ENCODE measurements around the gene PCID2.
"Not testable (repeated sequence)": the region's sequence is repeated elsewhere in the genome, so short reads cannot be mapped to it uniquely, and the experiment has no call there.

PCID2 gene
- 38.4 to 77.5 (median 72.0) reads per million in 4 donors for total RNA-seq

- peak; percentile 78 to 92 (median 87) for DNase-seq
Observed at GRCh38 chr13:113208421-113209335, at the start of gene PCID2. PCID2 (minus strand) TSS chr13:113208669; CDS start chr13:113208634, 35 bp downstream.

- DNase-seq = not testable (repeated sequence)
Observed at GRCh38 chr13:113257908-113258307, 49.4 kb upstream of the PCID2 start.

- no peak for DNase-seq
Observed at GRCh38 chr13:113252516-113253095, 44.1 kb upstream of the PCID2 start.

DNA sequence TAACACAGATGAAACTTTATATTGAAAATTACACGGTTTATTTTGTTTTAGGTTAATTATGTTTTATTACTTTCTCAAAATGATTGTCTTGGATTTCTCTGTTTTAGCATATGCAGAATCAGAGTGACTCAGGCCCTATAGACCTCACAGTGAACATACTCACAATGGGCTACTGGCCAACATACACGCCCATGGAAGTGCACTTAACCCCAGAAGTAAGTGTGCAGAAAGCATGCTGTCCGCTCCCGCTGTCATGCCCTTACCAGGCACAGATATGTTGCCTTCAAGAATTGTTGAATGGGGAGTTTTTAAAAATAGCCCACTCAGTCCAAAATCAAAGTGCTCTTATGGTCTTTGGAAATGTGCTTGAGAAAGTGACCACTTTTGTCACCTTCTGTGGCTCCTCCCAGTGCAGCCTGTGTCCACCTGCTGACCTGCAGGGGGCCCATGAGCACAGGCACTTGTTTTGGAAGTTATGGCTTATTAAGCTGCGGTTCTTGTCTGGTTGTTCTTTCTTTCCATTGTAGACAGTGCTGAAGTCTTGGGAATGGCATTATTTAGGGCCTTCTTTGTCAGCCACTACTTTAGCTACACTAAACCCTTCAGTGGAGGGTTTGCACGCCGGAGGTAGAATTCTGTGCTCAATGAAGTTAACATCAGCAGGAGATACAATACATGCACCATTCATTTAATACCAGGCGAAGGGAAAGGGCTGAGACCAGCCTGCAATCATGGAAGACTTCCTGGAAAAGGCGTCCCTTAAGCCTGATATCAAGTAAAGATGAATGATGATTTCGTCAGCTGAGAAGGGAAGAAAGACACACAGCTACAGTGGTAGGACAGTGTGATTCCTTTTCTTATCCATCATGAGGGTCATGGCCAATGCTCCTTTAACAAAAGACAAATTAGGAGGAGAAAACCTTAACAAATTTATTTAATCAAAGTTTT is 37.7 kb upstream of the PCID2 start:
- no peak for DNase-seq

DNA sequence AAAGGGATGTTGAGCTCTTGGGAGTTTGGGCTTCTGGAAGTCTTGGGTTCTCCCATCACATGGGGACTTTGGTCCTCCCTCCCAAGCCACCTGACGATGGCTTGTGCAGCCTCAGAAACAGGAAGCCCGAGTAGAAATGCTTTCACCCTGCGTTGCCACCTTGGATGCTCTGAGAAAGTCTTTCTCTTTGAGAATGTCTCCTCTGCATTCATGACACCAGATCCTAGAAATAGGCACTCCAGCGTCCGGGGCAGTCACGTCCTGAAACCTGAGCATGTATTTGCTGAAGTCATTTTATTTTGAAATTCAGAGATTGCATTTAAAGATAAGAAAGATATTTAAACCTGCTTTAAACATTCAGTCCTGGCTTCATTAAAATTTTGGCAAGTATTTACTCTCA is 35.4 kb upstream of the PCID2 start:
- DNase-seq = no peak

DNA sequence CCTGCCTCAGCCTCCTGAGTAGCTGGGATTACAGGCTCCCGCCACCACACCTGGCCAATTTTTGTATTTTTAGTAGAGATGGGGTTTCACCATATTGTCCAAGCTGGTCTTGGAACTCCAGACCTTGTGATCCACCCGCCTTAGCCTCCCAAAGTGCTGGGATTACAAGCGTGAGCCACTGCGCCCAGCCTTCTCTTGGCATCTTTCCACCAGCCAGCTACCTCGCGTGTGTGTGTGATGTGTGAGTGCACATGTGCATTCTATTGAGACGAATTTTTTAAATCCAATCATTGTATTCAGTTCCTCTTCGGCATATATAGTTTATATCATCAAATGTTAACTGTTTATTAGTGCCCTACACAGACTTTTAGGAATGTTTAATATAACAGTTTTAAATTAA is 33.2 kb upstream of the PCID2 start:
- DNase-seq = not testable (repeated sequence)

GRCh38 chr13:113239986-113240385 is 31.5 kb upstream of the PCID2 start:
- DNase-seq = no peak

DNA sequence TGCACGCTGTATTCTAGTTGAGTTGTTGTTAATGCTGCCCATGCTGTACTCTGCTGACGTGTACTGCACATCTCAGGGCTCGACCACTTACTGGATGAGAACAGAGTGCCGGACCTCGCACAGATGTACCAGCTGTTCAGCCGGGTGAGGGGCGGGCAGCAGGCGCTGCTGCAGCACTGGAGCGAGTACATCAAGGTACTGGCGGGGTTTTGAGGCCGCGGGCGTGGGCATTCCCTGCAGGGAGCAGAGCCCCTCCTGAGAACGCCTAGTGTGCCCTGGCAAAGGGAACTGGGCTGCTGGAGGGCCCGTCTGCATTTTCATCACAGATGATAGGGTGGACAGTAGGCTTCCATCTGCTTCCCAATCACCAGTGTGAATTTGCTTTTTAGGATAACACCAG is 30.9 kb upstream of the PCID2 start:
- DNase-seq = no peak

- no peak for DNase-seq
Observed at GRCh38 chr13:113238536-113238935, 30.1 kb upstream of the PCID2 start.

- DNase-seq = no peak
Observed at GRCh38 chr13:113233101-113233500, 24.6 kb upstream of the PCID2 start.

DNA sequence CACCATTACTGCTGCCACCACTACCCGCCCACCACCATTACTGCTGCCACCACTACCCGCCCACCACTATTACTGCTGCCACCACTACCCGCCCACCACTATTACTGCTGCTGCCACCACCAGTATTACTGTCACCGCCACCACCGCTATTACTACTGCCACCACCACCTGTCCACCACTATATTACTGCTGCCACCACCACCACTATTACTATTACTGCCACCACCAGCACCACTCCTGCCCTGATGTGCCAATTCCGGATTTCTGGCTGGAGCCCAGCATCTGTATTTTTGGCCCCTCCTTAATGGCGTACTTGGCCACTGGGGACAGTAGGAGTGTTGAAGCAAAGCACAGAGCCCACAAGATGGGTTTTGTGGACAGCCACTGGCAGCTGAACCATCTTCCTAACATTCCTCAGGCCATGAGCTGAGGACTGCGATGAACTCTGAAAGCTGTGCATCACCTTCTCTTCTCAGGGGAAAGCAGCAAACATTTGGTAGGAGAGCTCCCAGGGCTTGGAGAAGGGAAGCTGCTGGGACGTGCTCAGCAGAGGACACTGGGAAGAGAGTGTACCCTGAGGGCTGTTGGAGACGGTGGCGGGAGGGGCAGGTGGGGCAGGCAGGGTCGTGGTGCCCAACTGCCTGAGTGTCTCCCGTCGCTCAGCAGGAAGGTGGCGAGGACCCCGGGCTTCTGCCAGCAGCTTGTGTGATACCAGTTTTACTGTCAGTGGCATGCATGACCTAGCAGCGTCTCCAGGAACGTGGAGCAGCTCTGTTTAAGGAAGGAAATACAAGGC is 23.9 kb upstream of the PCID2 start:
- no peak for DNase-seq

GRCh38 chr13:113231306-113232207 is 23.1 kb upstream of the PCID2 start:
- no peak for DNase-seq

DNA sequence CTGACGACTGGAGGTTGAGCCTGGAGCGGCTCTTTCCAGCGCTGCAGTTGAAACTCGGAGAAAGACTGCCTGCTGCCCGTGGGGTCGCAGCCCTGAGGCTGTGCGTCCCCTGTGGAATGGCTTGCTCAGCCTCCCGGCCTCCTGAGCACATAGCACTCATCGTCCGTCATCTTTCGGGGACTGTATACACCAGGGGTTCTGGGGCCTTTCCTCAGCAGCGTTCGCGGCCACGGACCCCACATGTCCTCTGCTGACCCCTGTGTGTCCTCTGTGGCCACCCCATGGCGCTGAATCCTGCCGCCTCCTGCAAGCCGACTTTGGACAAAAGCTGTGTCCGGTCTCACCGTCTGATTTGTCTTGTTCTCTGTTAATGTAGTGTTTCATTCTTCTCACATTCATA is 21.3 kb upstream of the PCID2 start:
- DNase-seq = no peak

DNA sequence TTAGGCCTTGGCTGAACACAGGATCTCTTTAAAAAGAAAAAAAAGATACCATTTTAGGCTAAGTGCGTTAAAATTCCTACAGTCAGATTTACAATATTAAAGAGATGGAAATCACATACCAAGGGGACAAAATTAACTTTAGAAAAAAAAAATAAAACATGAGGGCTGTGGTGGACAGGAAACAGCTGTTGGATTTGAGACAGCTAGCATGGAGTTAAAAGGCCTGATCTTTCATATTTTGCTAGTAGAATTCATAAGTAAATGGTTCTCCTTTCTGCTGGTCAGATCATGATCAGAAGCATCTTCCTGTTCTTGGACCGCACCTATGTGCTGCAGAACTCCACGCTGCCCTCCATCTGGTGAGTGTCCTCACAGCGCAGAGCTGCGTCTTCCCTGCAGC is 20.7 kb upstream of the PCID2 start:
- no peak for DNase-seq

GRCh38 chr13:113226873-113227450 is 18.5 kb upstream of the PCID2 start:
- DNase-seq = no peak

DNA sequence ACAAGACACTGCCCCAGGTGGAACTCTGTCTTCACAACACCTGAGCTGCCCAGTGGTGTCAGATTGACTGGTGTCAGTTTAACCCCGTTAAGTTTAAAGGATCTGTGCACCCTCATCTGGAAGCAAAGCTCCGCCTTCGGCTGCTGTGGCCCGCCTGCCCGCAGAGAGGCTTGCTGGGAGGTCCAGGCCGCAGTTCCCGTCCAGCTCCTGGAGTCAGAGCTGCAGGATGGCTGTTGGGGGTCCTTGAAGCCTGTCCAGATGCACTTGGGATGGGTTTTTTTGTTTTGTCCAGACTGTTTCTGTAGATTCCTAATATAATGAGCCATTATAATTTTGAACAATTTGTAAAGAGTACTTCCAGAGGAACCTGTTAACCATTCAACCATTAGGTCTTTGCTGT is 17.0 kb upstream of the PCID2 start:
- no peak for DNase-seq

DNA sequence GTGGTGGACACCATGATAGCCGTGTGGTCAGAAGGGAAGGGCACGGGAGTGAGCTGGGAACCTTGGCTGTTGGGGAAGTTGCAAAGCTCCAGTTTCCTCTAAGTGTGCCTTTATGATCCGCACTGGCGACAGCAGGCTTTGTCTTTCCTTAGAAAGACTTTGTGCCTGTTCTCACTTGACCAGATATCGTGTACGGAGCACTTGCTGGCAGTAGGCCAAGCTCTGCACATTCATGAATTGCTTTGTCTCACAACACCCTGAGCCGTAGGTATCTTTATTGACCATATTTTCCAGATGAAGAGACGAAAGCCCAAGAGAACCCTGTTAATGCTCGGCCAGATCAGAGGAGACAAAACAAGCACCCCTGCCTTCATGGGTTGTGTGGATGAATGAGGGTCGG is 16.0 kb upstream of the PCID2 start:
- no peak for DNase-seq

DNA sequence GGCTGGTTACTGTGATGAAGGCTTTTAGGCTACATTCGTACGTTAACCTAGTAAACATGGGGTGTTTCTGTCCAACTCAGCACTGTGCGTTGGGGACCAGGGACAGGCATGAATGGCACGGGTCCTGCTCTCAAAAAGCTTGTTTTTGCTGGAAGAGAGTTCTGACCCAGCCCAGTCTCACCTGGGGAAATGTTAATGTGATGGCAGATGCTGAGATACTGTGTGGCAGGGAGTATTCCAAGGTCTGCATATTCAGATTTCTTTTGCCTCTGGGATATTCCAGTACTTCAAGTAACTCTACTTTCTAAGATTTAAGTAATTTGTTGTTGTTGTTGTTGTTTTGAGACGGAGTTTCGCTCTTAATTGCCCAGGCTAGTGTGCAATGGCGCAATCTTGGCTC is 14.6 kb upstream of the PCID2 start:
- DNase-seq = no peak

GRCh38 chr13:113220877-113221276 is 12.4 kb upstream of the PCID2 start:
- no peak for DNase-seq

DNA sequence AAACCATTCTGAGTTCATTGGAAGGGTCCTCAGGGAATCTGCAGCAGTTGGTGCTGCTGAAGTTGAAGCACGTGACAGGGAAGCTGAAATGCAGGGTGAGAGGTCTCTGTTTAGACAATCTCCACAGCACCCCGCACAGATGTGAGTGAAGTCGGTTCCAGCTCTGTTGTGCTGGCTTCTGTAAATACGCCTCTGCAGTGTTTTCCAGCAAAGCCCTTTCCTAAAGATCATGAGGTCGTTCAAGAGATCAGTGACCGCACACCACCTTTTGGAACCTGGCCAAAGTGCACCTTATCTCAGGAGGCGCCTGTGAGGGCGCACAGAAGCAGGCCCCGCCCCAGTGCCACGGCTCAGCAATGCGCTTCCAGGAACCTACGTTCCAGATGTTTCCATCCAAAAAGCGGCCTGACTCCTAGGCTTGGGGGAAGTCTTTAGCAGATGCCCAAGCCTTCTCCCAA is 11.7 kb upstream of the PCID2 start:
- DNase-seq = no peak

All from T-helper 1 cell (primary cell).